Ishikawa (cell line): ENCODE measurements around the gene LTA4H.

ENCODE experiments used
- CEBPB ChIP-seq: IDR thresholded peaks from 2 replicates; pipeline ENCODE4 v1.6.1; 2012
- CREB1 ChIP-seq: IDR thresholded peaks from 2 replicates; pipeline ENCODE4 v1.6.1; 2012; ENCODE audit warnings: low read depth
- EP300 ChIP-seq: IDR thresholded peaks from 2 replicates; pipeline ENCODE4 v1.6.1; 2012; ENCODE audit warnings: borderline replicate concordance
- FOXM1 ChIP-seq: IDR thresholded peaks from 2 replicates; pipeline ENCODE4 v1.6.1; 2012; ENCODE audit warnings: low read depth, borderline replicate concordance
- MAX ChIP-seq: IDR thresholded peaks from 2 replicates; pipeline ENCODE4 v1.6.1; 2012
- RAD21 ChIP-seq: IDR thresholded peaks from 2 replicates; pipeline ENCODE4 v1.6.1; 2012; ENCODE audit warnings: low read depth
- TAF1 ChIP-seq: IDR thresholded peaks from 2 replicates; pipeline ENCODE4 v1.6.1; 2012; ENCODE audit warnings: low read depth, mild to moderate bottlenecking
- TCF12 ChIP-seq: IDR thresholded peaks from 2 replicates; pipeline ENCODE4 v1.6.1; 2012; ENCODE audit warnings: low read depth
- TEAD4 ChIP-seq: IDR thresholded peaks from 2 replicates; pipeline ENCODE4 v1.6.1; 2012
- USF1 ChIP-seq: IDR thresholded peaks from 2 replicates; pipeline ENCODE4 v1.6.1; 2012
- YY1 ChIP-seq: IDR thresholded peaks from 2 replicates; pipeline ENCODE4 v1.6.1; 2012; ENCODE audit warnings: low read depth
- ZBTB7A ChIP-seq: IDR thresholded peaks from 2 replicates; pipeline ENCODE4 v1.6.1; 2012; ENCODE audit warnings: low read depth
- TF ChIP-seq, protein P1 (sequence below): IDR thresholded peaks from 2 replicates; pipeline ENCODE4 v1.6.1; 2012; ENCODE audit warnings: low read depth, mild to moderate bottlenecking

DNA sequence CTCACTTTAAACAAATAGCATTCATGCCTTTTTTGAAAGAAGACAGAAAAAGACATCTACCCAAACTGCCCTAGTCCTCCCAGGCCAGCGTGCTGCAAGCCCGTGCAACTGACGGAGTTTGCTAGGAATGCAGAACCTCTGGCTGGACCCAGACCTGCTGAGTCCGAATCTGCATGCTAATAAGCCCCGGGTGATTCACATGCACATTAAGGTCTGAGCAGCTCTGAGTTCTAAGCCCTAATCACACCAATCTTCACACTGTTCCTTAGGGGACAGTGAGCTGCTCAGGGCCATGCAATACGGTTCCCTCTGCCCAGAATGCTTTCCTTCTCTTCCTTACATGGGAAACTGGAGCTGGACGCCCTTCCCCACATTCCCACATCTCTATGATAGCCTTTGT lies 64.5 kb downstream of the LTA4H start:
- TF ChIP-seq, protein P1, sequence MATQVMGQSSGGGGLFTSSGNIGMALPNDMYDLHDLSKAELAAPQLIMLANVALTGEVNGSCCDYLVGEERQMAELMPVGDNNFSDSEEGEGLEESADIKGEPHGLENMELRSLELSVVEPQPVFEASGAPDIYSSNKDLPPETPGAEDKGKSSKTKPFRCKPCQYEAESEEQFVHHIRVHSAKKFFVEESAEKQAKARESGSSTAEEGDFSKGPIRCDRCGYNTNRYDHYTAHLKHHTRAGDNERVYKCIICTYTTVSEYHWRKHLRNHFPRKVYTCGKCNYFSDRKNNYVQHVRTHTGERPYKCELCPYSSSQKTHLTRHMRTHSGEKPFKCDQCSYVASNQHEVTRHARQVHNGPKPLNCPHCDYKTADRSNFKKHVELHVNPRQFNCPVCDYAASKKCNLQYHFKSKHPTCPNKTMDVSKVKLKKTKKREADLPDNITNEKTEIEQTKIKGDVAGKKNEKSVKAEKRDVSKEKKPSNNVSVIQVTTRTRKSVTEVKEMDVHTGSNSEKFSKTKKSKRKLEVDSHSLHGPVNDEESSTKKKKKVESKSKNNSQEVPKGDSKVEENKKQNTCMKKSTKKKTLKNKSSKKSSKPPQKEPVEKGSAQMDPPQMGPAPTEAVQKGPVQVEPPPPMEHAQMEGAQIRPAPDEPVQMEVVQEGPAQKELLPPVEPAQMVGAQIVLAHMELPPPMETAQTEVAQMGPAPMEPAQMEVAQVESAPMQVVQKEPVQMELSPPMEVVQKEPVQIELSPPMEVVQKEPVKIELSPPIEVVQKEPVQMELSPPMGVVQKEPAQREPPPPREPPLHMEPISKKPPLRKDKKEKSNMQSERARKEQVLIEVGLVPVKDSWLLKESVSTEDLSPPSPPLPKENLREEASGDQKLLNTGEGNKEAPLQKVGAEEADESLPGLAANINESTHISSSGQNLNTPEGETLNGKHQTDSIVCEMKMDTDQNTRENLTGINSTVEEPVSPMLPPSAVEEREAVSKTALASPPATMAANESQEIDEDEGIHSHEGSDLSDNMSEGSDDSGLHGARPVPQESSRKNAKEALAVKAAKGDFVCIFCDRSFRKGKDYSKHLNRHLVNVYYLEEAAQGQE: no peak
- TF ChIP-seq EP300 (no peak), RAD21 (no peak), YY1 (no peak), TAF1 (no peak), FOXM1 (no peak), MAX (no peak), TEAD4 (no peak), CEBPB (no peak), ZBTB7A (no peak), TCF12 (no peak), CREB1 (no peak), USF1 (no peak)
